Lower lobe of right lung (tissue), 2 donors: Measurements from ENCODE around the gene ZAP70. TPM values are rescaled to one million over a fixed set of nuclear protein-coding genes. Genes with fewer than 3 reads are reported as not detected.
"Not testable (repeated sequence)": the region's sequence is repeated elsewhere in the genome, so short reads cannot be mapped to it uniquely, and the experiment has no call there.

Experiments
- ATAC-seq, 2 donors: fragments of 200-7000 bp; cut with Tn5 transposase; one replicate each; pipeline ENCODE4 v1.9.1; 2020 to 2022; ENCODE audit warnings: mild to moderate bottlenecking in 2 of 2, moderate library complexity in 2 of 2
- DNase-seq: peaks from one replicate; pipeline ENCODE4 v3.0.0-alpha.2; 2020
- H3K27ac ChIP-seq: fragments of 200-600 bp; one replicate; pipeline ENCODE4 v1.8.0; 2022
- H3K27me3 ChIP-seq: fragments of 200-600 bp; one replicate; pipeline ENCODE4 v1.8.0; 2022; ENCODE audit warnings: low read depth
- H3K36me3 ChIP-seq: fragments of 200-600 bp; one replicate; pipeline ENCODE4 v1.8.0; 2022; ENCODE audit warnings: mild to moderate bottlenecking
- H3K4me1 ChIP-seq: fragments of 200-600 bp; one replicate; pipeline ENCODE4 v1.8.0; 2022
- H3K4me3 ChIP-seq: fragments of 200-600 bp; one replicate; pipeline ENCODE4 v1.8.0; 2022; ENCODE audit warnings: mild to moderate bottlenecking
- H3K9me3 ChIP-seq: fragments of 200-600 bp; one replicate; pipeline ENCODE4 v1.8.0; 2022
- intact Hi-C: fragments of 100-400 bp; cut with DNase I; formaldehyde crosslinking; loops from one replicate; pipeline ENCODE4 v1.11.0; 2022
- total RNA-seq: library from RNA; stranded (reverse); fragmentation: NEBNext Ultra II Directional; extraction: Animal tissue kit (Norgen Biotek cat#: 25700); gene quantifications from one replicate; pipeline ENCODE4 v1.2.1, GENCODE V29; 2021
- TF ChIP-seq, protein P1 (sequence below): fragments of 200-600 bp; IDR thresholded peaks from one replicate; pipeline ENCODE4 v1.8.0; 2022; ENCODE audit warnings: antibody characterized with exemption, mild to moderate bottlenecking
- donor health status: DM: no; HTN: yes; CAD: no; lungs with severe emphysema.

ZAP70 gene
- total RNA-seq, 1 donor from 2014 or later, result 8.8 TPM

DNA sequence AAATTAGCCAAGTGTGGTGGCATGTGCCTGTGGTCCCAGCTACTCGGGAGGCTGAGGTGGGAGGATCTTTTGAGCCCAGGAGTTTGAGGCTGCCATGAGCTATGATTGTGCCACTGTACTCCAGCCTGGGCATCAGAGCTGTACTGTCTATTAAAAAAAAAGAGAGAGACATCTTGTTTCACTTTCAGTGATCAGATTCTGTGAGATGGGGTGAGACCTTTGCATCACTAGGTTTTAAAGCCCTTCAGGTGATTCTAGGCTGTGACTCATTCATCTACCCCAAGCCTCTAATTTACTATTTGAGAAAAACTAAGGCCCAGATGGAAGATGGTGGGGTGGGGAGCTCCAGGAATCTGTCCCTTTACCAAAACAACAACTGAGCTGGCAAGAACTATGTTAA lies 36.8 kb upstream of the ZAP70 start:
- ATAC-seq (no peak), DNase-seq (no peak)
- TF ChIP-seq, protein P1, sequence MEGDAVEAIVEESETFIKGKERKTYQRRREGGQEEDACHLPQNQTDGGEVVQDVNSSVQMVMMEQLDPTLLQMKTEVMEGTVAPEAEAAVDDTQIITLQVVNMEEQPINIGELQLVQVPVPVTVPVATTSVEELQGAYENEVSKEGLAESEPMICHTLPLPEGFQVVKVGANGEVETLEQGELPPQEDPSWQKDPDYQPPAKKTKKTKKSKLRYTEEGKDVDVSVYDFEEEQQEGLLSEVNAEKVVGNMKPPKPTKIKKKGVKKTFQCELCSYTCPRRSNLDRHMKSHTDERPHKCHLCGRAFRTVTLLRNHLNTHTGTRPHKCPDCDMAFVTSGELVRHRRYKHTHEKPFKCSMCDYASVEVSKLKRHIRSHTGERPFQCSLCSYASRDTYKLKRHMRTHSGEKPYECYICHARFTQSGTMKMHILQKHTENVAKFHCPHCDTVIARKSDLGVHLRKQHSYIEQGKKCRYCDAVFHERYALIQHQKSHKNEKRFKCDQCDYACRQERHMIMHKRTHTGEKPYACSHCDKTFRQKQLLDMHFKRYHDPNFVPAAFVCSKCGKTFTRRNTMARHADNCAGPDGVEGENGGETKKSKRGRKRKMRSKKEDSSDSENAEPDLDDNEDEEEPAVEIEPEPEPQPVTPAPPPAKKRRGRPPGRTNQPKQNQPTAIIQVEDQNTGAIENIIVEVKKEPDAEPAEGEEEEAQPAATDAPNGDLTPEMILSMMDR, result no peak
- Histone ChIP-seq H3K4me1 (no peaks in the 10 kb centered on the region), H3K27me3 (no peaks in the 10 kb centered on the region), H3K36me3 (no peaks in the 10 kb centered on the region), H3K9me3 (no peaks in the 10 kb centered on the region), H3K27ac (no peak overlapping the region), H3K4me3 (no peak overlapping the region)
- intact Hi-C loops, result no loop called here

DNA sequence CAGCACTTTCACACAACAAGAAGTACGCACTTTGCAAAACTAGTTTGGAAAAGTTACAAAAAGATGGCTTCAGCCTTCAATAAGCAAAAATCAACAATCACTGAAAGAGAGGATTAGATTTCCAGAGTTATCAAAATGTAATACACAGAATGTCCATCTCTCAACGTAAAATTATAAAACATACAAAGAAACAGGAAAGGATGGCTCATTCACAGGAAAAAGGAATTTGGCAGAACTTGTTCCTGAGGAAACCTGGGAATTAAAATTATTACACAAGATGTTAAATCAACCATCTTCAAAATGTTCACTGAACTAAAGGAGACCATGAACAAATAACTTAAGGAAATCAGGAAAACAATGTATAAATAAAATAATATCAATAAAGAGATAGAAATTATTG lies 35.9 kb upstream of the ZAP70 start:
- H3K9me3 ChIP-seq, result no peaks in the 10 kb centered on the region
- TF ChIP-seq, protein P1, result no peak
- no peaks in the 10 kb centered on the region for H3K36me3 ChIP-seq
- H3K4me1 ChIP-seq, result no peaks in the 10 kb centered on the region
- no peak overlapping the region for H3K4me3 ChIP-seq
- H3K27ac ChIP-seq, result no peak overlapping the region
- ATAC-seq (no peak), DNase-seq (no peak)
- intact Hi-C loops, result no loop called here
- no peaks in the 10 kb centered on the region for H3K27me3 ChIP-seq

DNA sequence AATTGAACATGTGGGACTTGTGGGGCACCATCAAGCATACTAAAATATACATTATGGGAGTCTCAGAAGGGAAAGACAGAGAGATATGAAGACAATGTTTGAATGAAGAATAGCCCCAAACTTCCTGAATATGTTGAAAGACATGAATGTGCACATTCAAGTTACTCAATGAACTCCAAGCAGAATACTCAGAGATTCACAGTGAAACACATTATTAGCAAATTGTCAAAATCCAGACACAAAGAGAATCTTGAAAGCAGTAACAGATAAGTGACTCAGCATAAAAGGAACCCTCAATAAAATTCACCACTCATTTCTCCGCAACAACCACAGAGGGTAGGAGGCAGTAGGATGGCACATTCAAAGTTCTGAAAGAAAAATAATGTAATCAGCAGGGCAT lies 35.1 kb upstream of the ZAP70 start:
- ATAC-seq (no peak), DNase-seq (no peak)
- H3K27me3 ChIP-seq, result no peaks in the 10 kb centered on the region
- no peaks in the 10 kb centered on the region for H3K36me3 ChIP-seq
- intact Hi-C loops, result no loop called here
- H3K9me3 ChIP-seq, result no peaks in the 10 kb centered on the region
- H3K4me3 ChIP-seq, result no peak overlapping the region
- H3K4me1 ChIP-seq, result no peaks in the 10 kb centered on the region
- no peak overlapping the region for H3K27ac ChIP-seq
- TF ChIP-seq, protein P1, result no peak

DNA sequence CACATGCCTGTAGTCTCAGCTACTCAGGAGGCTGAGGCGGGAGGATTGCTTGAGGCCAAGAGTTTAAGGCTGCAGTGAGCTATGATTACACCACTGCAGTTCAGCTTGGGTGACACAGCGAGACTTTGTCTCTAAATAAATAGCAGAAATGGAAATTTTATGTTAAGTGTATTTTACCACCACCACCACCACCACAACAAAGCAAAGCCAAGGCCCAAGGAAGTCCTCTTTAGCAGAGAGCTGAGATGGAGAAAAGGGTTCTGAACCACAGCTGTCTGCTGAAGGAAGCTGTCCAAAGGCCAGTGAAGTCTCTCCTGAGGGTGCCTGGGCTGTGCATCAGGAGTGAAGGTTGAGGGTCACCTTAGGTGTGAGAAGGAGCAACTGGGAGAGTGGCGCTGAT lies 26.1 kb upstream of the ZAP70 start:
- DNase-seq, H3K4me3 ChIP-seq, H3K4me1 ChIP-seq, ATAC-seq, H3K36me3 ChIP-seq, H3K27me3 ChIP-seq, intact Hi-C loops, H3K27ac ChIP-seq, H3K9me3 ChIP-seq: not testable (repeated sequence)

DNA sequence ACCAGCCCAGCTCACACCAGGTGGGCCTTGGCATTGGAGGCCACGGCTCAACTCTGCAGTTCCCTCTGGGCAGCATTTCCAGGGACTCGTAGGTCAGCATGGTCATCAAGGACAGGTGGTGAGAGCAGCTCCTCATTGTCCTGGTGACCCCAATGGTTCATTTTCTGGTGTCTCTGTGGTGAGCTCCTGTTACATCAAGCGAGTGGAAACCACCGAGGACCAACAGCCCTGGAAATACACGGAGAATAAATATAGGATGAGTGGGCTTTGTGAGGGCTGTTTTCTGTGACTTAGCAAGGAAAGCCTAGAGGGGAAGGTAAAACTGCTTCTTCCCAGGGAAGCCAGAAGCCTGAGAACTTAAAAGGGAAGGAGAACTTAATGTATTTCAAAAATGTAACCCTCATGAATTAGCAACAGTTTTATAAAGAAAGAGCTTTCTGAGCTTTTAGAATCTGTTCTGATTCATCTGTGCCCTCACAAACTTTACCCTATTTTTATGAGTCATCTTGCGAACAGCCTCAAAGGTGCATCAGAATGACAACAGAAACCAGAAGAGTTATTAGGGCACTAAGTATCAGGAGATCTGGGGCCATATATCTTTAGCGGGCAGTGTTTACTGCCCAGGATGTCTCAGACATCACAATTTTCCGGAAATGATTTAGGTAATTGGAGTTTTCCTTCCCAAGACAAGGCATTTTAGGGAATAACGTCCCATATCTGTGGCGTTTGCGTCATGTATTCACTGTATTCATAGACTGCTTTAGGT lies 25.1 kb upstream of the ZAP70 start:
- no peak for DNase-seq
- TF ChIP-seq, protein P1, result no peak
- peak in 1 of 2 donors; percentile 17 for ATAC-seq

DNA sequence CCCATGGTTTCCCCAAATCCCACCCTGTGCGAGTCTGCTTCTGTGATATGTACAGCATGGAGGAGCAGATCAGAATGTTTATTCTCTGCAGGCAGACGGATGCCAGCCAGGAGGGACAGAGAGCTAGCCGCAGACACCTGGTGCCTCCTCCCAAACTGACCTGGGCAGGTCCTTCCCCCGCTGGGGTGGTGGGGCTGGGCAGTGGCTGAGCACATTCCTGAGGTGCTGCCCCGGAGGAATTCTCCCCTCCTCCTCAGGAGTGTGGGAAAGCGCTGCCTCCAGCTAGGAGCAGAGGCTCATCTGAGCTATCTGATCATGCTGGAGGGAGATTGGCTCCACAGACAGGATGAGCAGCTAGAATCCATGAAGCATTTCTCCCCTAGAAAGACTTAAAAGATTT lies 22.2 kb upstream of the ZAP70 start:
- H3K27me3 ChIP-seq, result no peaks in the 10 kb centered on the region
- no peak overlapping the region for H3K4me3 ChIP-seq
- DNase-seq, result no peak
- ATAC-seq, result no peak
- intact Hi-C loops, result no loop called here
- TF ChIP-seq, protein P1, result no peak
- no peak overlapping the region for H3K27ac ChIP-seq
- H3K36me3 ChIP-seq, result no peaks in the 10 kb centered on the region
- no peaks in the 10 kb centered on the region for H3K9me3 ChIP-seq
- H3K4me1 ChIP-seq, result no peaks in the 10 kb centered on the region

More for the DNA sequence above, 25.1 kb upstream of the ZAP70 start:
- Histone ChIP-seq H3K27me3 (no peaks in the 10 kb centered on the region), H3K9me3 (no peaks in the 10 kb centered on the region), H3K36me3 (no peaks in the 10 kb centered on the region), H3K4me1 (no peaks in the 10 kb centered on the region), H3K4me3 (no peak overlapping the region), H3K27ac (no peak overlapping the region)
- intact Hi-C loops, result no loop called here
